ENCODE measurements around the gene METTL6.
"Not testable (repeated sequence)": the region's sequence is repeated elsewhere in the genome, so short reads cannot be mapped to it uniquely, and the experiment has no call there.

METTL6 gene

DNA sequence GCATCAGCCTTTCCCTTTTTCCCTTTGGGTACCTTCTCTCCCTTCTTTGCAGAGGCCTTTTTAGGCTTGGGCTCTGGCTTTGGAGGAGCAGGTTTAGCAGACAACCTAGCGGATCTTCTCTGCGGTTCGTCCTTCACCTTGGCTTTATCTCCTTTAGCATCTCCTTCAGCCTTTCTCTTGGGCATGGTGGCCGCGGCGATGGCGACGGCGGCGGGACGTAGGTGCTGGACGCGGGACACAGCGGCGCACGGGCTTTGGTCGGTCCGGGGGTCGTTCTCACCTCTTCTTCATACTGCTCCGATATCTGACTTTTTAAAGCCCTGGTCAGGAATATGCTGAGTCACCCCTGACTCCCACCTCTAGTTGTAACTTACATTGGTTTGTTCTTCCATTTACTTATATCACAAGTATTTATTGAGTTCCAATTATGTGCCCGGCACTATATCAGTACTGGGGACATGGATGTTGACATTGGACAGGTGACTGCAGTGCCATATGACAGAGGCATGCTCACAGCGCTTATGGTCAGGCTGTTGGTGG, 51.8 kb downstream of the METTL6 start:
- DNase-seq (ENCODE audit: low read depth in 2 of 3, low spot score in 1 of 3) = no peak

DNA sequence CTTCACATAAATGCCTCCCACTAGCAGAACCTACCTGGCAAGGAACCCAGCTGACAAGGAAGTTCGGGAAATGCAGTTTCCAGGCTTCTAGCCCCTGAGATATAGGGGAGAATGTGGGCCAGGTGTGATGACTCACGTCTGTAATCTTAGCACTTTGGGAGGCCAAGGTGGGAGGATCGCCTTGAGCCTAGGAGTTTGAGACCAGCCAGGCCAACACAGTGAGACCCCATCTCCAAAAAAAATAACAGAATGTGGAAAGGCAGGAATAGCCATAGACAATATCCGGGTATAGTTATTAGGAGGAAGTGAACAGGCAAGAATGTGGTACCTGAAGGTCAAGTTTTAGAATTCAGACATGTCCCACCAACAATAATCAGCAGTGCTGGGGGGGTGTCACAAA, 54.4 kb downstream of the METTL6 start:
- no peak for DNase-seq (ENCODE audit: low read depth in 2 of 3, low spot score in 1 of 3)

DNA sequence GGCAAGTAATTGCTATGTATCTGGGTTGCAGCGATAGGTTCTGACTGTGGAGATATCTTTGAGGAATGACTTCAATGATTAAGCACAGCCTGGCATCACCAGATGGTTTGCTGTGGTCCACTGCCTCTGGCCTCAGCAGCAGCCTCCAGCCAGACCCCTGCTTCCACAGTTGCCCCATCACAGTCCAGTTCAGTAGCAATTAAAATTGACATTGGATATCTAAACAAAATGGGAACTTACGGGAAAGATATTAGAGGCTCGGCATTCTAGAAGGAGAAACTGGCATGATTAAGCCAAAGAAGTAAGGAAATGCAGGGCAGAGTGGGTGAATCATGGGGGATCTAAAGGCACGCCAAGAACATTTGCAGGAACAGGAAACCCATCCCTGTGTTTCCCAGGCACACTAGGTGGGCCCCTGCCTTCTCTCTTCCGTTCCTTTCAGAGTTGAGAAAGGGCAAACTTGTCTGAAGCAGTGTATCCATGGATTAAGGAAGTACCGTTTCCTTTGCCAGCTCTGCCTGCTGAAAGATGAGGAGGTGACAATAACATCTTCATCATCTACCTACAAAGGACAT, 58.7 kb downstream of the METTL6 start:
- DNase-seq (ENCODE audit: low read depth in 2 of 3, low spot score in 1 of 3) = no peak

DNA sequence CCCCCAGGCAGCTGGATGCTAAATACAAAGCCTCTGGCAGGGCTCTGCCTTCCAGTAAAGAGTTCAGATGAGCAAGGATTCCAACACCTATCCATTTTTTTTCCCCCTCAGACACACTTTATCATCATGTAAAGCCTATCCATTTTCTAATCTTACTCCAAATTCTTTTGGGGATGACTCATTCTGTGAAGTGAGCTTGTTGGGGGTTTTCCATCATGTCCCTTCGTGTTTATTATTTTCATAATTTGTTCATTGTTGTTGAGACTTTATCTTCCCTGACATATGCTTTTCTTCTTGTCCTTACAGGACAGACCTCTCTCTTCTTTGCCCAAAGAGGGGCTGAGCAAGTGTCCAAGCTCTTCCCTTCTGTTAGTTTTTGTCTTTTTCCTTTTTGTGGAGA, 60.3 kb downstream of the METTL6 start:
- DNase-seq (ENCODE audit: low read depth in 2 of 3, low spot score in 1 of 3) = no peak

- not testable (repeated sequence) for DNase-seq (ENCODE audit: low read depth in 2 of 3, low spot score in 1 of 3)
Measured at GRCh38 chr3:15364078-15364477, 63.3 kb downstream of the METTL6 start.

- DNase-seq (ENCODE audit: low read depth in 2 of 3, low spot score in 1 of 3) = peak; percentile 59 to 65 (median 61)
Measured at GRCh38 chr3:15361494-15362214, 65.7 kb downstream of the METTL6 start.

GRCh38 chr3:15360788-15361493, 66.4 kb downstream of the METTL6 start:
- DNase-seq (ENCODE audit: low read depth in 2 of 3, low spot score in 1 of 3) = no peak
